Sigmoid colon (tissue), 4 donors: ENCODE measurements around the gene IRAK1.

ENCODE experiments used
- POLR2A ChIP-seq, 2 donors: fragments of 450-650 bp; IDR thresholded peaks; one replicate each; pipeline ENCODE4 v1.6.1; 2016; ENCODE audit warnings: antibody characterized with exemption in 2 of 2, mild to moderate bottlenecking in 2 of 2, moderate library complexity in 2 of 2
- POLR2AphosphoS5 ChIP-seq, 4 donors: sonication (generic); formaldehyde crosslinking; IDR thresholded peaks; one replicate each; pipeline ENCODE4 v1.6.1; 2017; ENCODE audit warnings: antibody characterized with exemption in 4 of 4
- TF ChIP-seq, protein P1 (sequence below), 4 experiments: fragments of 450-650 bp in 3 of 4; fragments of 200-600 bp in 1 of 4; IDR thresholded peaks; one replicate each; pipeline ENCODE4 v1.5.1; 2016 to 2019; ENCODE audit warnings: antibody characterized with exemption in 4 of 4, mild to moderate bottlenecking in 3 of 4, moderate library complexity in 2 of 4

DNA sequence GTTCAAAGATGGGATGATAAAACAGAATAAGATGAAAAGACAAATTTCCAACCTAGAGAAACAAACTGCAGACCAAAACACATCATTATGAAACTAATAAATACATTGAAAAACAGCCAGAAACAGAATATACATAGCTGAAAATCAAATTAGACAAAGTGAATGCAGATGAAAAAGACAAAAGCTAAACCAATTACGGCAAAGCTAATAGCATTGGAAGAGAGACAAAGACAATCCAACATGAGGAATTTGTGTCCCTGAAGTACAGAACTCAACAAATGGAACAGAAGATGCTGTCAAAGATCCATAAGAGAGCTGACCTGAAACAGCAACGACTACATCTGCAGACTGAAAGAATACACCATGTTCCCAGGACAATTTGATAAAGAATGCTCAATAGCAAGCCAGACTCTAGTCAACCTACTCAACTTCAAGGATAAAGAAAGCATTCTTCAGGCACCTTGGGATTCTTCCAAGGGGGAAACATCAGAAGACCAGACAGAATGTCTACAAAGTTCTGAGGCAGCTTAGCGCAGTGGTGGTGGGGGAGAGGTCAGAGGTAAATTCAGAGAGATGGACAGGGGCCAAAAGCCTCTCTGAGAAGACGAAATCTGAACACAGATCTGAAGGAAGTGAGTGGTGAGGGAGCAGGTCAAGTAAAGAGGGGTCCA, 27.4 kb upstream of the IRAK1 start:
- TF ChIP-seq POLR2A (IDR thresholded peaks at IDR 0.05) (no peak), POLR2AphosphoS5 (IDR thresholded peaks at IDR 0.05) (no peak)
- TF ChIP-seq, protein P1, sequence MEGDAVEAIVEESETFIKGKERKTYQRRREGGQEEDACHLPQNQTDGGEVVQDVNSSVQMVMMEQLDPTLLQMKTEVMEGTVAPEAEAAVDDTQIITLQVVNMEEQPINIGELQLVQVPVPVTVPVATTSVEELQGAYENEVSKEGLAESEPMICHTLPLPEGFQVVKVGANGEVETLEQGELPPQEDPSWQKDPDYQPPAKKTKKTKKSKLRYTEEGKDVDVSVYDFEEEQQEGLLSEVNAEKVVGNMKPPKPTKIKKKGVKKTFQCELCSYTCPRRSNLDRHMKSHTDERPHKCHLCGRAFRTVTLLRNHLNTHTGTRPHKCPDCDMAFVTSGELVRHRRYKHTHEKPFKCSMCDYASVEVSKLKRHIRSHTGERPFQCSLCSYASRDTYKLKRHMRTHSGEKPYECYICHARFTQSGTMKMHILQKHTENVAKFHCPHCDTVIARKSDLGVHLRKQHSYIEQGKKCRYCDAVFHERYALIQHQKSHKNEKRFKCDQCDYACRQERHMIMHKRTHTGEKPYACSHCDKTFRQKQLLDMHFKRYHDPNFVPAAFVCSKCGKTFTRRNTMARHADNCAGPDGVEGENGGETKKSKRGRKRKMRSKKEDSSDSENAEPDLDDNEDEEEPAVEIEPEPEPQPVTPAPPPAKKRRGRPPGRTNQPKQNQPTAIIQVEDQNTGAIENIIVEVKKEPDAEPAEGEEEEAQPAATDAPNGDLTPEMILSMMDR (IDR thresholded peaks at IDR 0.05) = no peak
